ENCODE measurements around the gene WNT7A.

The WNT7A gene

DNA sequence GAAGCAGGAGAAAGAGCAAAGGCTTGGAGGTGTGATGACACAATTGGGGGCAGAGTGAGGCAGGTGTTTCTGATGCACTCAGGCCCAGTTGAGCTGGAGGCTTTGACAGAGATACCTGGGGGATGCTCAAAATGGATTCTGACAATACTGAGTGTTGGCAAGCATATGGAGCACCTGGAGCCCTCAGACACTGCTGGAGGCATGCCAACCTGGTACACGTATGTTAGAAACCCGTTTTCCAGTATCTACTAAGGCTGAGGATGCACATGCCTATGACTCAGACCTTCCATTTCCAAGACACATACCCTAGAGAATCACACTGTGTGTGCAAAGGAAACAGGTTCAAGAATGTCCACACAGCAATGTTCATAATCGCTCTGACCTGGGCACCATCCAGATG lies 58.7 kb downstream of the WNT7A start:
- H3K27ac Mint-ChIP-seq, result no peak overlapping the region
- H3K4me1 Mint-ChIP-seq (ENCODE audit: low read depth in 2 of 2), result no peaks in the 10 kb centered on the region
- H3K4me3 Mint-ChIP-seq, result no peak overlapping the region
- peaks cover 3% of the 10 kb centered on the region for H3K36me3 Mint-ChIP-seq (ENCODE audit: insufficient read depth)
- DNase-seq, result no peak
- no peak for ATAC-seq (replicated peaks)
- H3K9me3 Mint-ChIP-seq, result peaks cover 3 to 15% of the 10 kb centered on the region in 2 donors
- H3K27me3 Mint-ChIP-seq, result peaks cover 0 to 43% of the 10 kb centered on the region in 2 donors

- H3K9me3 Mint-ChIP-seq, result peaks cover 7 to 24% of the 10 kb centered on the region in 2 donors
- H3K4me1 Mint-ChIP-seq (ENCODE audit: low read depth in 2 of 2), result no peaks in the 10 kb centered on the region
- ATAC-seq (replicated peaks) (no peak), DNase-seq (no peak)
- no peak overlapping the region for H3K4me3 Mint-ChIP-seq
- H3K27me3 Mint-ChIP-seq, result peaks cover 0 to 25% of the 10 kb centered on the region in 2 donors
- H3K36me3 Mint-ChIP-seq (ENCODE audit: insufficient read depth), result peaks cover 3% of the 10 kb centered on the region
- H3K27ac Mint-ChIP-seq, result no peak overlapping the region
These were observed 61.0 kb downstream of the WNT7A start for GRCh38 chr3:13818919-13819318.

GRCh38 chr3:13815088-13815683 lies 64.7 kb downstream of the WNT7A start:
- Mint-ChIP-seq H3K4me1 (ENCODE audit: low read depth in 2 of 2) (no peaks in the 10 kb centered on the region), H3K36me3 (ENCODE audit: insufficient read depth) (peaks cover 3% of the 10 kb centered on the region), H3K27me3 (peaks cover 0 to 3% of the 10 kb centered on the region in 2 donors), H3K27ac (no peak overlapping the region), H3K9me3 (peaks cover 7 to 26% of the 10 kb centered on the region in 2 donors), H3K4me3 (no peak overlapping the region)
- ATAC-seq (replicated peaks) (no peak), DNase-seq (no peak)

DNA sequence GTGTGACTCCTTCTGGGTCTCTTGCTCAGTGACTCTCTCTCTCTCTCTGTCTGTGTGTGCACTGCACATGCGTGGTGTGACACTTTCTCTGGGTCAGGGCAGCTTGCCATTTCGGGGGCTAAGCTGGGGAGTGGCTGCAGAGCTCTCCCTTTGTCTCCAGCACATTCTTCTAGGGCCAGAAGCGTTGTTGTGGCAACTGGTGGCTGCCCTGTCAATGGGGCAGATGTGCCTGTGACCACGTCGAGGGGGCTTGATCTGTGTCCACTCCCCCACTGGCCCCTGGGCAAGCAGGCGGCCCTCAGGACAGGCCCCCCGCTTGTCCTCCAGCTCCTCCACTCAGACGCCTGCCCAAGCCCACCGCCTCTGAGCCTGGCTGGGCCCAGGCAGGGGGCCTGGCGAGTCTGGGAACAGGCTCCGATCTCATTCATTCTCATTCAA lies 67.8 kb downstream of the WNT7A start:
- Mint-ChIP-seq H3K27me3 (peaks cover 6 to 18% of the 10 kb centered on the region in 2 donors), H3K27ac (no peak overlapping the region), H3K36me3 (ENCODE audit: insufficient read depth) (peaks cover 3% of the 10 kb centered on the region), H3K4me1 (ENCODE audit: low read depth in 2 of 2) (no peaks in the 10 kb centered on the region), H3K9me3 (peaks cover 7 to 19% of the 10 kb centered on the region in 2 donors), H3K4me3 (no peak overlapping the region)
- DNase-seq (no peak), ATAC-seq (replicated peaks) (no peak)

GRCh38 chr3:13811614-13812013 lies 68.3 kb downstream of the WNT7A start:
- H3K36me3 Mint-ChIP-seq (ENCODE audit: insufficient read depth), result peaks cover 3% of the 10 kb centered on the region
- peaks cover 9 to 19% of the 10 kb centered on the region in 2 donors for H3K27me3 Mint-ChIP-seq
- H3K4me3 Mint-ChIP-seq, result no peak overlapping the region
- H3K9me3 Mint-ChIP-seq, result peaks cover 7 to 15% of the 10 kb centered on the region in 2 donors
- no peaks in the 10 kb centered on the region for H3K4me1 Mint-ChIP-seq (ENCODE audit: low read depth in 2 of 2)
- no peak for DNase-seq
- no peak for ATAC-seq (replicated peaks)
- H3K27ac Mint-ChIP-seq, result no peak overlapping the region

DNA sequence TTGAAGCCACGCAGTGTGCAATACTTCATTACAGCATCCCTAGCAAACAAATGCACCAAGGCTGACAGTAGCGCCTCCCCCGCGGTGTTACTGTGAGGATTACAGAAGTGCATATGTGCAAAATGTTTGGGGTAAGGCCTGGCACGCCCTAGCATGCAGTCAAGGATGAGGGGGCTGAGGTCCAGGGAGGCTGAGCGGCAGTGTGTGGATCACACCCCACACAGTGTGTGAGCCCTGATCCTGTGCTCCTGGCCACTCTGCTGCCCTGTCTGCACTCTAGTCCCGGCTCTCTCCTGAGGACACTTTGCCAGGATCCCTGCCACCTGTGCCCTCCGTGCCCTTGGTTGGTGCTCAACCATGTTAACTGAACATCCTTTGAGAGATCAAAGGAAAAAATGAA lies 71.3 kb downstream of the WNT7A start:
- DNase-seq (no peak), ATAC-seq (replicated peaks) (no peak)
- Mint-ChIP-seq H3K27me3 (peaks cover 9 to 19% of the 10 kb centered on the region in 2 donors), H3K9me3 (peaks cover 0 to 2% of the 10 kb centered on the region in 2 donors), H3K4me3 (no peak overlapping the region), H3K4me1 (ENCODE audit: low read depth in 2 of 2) (no peaks in the 10 kb centered on the region), H3K36me3 (ENCODE audit: insufficient read depth) (peaks cover 3% of the 10 kb centered on the region), H3K27ac (no peak overlapping the region)

DNA sequence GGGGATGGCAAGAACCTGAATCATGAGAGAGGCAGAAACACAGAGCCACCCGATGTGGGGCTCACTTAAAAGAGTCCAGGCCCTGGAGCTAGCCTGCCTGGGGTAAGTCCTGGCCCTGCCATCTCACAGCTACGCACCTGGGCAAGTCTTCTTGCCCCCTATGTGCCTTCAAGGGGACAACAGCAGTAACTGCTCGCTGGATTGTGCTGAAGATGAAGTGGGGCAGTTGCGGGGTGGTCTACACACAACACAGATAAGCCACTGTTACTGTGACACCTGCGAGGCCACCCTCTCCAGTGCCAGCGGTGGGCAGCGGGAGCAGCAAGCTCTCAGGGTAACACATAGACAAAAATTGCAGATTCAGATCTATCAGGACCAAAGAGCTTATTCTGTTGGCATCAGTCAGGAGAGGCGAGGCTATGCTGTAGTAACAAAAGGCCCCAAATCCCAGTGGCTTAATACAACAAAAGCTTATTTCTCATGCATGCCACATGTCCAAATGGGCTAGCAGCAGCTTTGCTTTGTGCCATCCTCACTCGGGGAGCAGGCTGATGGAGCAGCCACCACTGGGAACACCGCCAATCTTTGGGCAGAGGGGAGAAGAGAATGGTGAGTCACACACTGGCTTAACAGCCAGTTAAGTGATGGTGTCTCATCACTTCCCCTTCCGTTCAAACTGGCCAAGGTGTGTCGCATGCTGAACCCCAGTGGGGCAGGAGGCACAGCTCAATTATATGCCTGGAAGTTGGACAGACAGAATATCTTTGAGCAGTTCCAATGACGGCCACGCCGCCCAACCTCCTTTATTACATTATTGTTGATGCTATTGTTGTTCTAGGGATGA lies 78.3 kb downstream of the WNT7A start:
- Mint-ChIP-seq H3K27ac (no peak overlapping the region), H3K27me3 (peaks cover 24 to 61% of the 10 kb centered on the region in 2 donors), H3K4me3 (no peak overlapping the region), H3K4me1 (ENCODE audit: low read depth in 2 of 2) (peaks cover 1 to 4% of the 10 kb centered on the region in 2 donors), H3K9me3 (no peaks in the 10 kb centered on the region), H3K36me3 (ENCODE audit: insufficient read depth) (no peaks in the 10 kb centered on the region)
- no peak for DNase-seq
- ATAC-seq (replicated peaks), result no peak

DNA sequence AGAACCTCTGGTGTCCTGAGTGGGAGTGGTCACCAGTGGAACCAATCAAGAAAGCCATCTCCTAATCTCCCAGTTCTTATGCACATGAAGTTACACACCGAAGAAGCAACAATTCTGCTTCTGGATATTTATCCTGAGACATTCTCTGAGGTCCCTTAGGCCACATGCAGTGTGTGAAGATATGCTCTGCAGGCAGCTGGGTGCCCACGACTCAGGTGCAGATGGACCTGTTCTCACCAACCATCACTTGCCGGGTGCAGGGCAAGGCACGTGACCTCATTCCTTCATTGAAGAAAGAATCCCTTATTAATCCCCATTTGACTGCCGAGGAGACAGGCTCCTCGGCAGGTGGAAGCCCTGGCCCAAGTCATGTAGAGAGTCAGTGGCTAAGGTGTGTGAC lies 79.8 kb downstream of the WNT7A start:
- H3K27me3 Mint-ChIP-seq, result peaks cover 31 to 69% of the 10 kb centered on the region in 2 donors
- H3K4me1 Mint-ChIP-seq (ENCODE audit: low read depth in 2 of 2), result peaks cover 3 to 4% of the 10 kb centered on the region in 2 donors
- H3K9me3 Mint-ChIP-seq, result no peaks in the 10 kb centered on the region
- no peak overlapping the region for H3K4me3 Mint-ChIP-seq
- no peaks in the 10 kb centered on the region for H3K36me3 Mint-ChIP-seq (ENCODE audit: insufficient read depth)
- ATAC-seq (replicated peaks) (no peak), DNase-seq (no peak)
- no peak overlapping the region for H3K27ac Mint-ChIP-seq

DNA sequence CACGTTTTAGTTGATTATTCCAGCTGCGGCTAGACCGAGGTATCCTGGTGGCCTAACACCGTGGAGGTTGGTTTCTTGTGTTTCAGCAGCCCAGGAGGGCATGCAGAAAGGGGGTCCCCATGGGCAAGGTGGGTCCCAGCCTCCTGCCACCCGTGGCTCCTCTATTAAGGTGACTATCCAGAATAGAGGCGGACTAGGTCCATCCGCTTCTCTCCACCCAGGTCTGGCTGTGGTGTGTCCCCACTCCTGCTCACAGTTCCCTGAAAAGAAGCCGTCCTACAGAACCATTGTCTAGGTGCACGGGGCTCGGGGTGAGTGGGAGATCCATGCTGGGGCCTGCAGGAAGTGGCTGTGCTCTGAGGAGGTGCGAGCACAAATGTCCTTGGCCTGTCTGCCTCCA lies 81.5 kb downstream of the WNT7A start:
- no peak for ATAC-seq (replicated peaks)
- Mint-ChIP-seq H3K27me3 (peaks cover 33 to 73% of the 10 kb centered on the region in 2 donors), H3K9me3 (no peaks in the 10 kb centered on the region), H3K4me3 (no peak overlapping the region), H3K36me3 (ENCODE audit: insufficient read depth) (no peaks in the 10 kb centered on the region), H3K27ac (no peak overlapping the region), H3K4me1 (ENCODE audit: low read depth in 2 of 2) (peaks cover 3 to 4% of the 10 kb centered on the region in 2 donors)
- no peak for DNase-seq

DNA sequence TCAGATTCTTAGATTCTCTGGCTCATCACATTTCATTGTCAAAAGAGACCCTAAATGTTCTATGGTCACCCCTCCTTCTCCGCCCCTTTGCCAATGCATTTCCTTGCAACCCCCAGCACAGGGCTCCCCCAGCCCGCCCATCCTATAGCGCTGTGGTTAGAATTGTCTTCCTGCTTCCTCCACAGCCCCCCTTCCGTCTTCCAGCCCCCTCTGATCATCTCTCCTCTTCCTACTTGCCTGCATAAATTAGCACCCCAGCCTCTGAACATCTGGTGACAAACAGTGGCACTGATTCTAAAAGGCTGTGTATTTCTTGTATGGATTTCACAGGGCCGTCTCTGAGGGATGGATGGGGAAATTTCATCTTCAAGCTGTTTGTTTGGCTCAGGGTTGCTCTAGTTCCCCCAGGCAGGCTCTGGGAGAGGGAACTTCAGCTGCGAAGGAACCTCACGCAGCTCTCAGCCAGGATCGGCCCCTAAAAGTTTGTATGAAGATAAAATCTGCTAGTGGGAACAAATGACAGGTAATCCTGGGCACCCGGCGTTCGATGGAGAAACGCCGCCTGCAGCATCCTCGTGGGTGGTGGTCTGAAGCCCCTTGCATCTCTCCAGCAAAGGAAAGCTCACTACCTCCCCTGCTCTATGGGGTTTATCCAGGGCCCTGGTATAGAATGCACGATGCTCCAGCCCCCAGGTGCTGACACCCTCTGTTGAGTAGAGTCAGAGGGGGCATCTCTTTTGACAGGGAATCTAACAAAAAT lies 83.0 kb downstream of the WNT7A start:
- H3K27me3 Mint-ChIP-seq, result peaks cover 36 to 74% of the 10 kb centered on the region in 2 donors
- no peak for ATAC-seq (replicated peaks)
- no peak overlapping the region for H3K27ac Mint-ChIP-seq
- peaks cover 3 to 4% of the 10 kb centered on the region in 2 donors for H3K4me1 Mint-ChIP-seq (ENCODE audit: low read depth in 2 of 2)
- no peaks in the 10 kb centered on the region for H3K36me3 Mint-ChIP-seq (ENCODE audit: insufficient read depth)
- H3K4me3 Mint-ChIP-seq, result no peak overlapping the region
- H3K9me3 Mint-ChIP-seq, result no peaks in the 10 kb centered on the region
- DNase-seq, result no peak

DNA sequence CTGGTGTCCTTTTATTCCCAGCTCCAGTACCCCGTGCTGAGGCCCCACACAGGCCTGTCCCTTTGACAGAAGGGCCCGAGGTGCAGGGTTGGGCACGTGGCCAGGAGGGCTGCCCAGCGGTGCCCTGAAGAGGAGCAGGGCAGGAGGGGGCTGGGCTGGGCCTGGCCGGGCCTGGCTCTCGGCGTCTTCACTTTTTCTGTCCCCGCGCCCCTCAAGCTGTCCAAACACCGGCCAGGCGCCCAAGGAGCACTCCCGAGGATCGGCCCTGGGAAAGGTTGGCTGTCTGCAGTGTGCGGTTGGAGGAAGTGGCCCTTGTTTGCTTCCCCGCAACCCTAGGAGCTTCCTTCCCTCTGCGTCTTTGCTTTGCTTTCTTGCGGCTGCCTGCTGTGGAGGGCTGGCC lies 84.1 kb downstream of the WNT7A start:
- Mint-ChIP-seq H3K9me3 (no peaks in the 10 kb centered on the region), H3K27ac (no peak overlapping the region), H3K4me3 (no peak overlapping the region), H3K4me1 (ENCODE audit: low read depth in 2 of 2) (peaks cover 3 to 4% of the 10 kb centered on the region in 2 donors), H3K27me3 (peaks cover 36 to 74% of the 10 kb centered on the region in 2 donors), H3K36me3 (ENCODE audit: insufficient read depth) (no peaks in the 10 kb centered on the region)
- ATAC-seq (replicated peaks) (no peak), DNase-seq (no peak)

- H3K9me3 Mint-ChIP-seq, result no peaks in the 10 kb centered on the region
- H3K27me3 Mint-ChIP-seq, result peaks cover 30 to 72% of the 10 kb centered on the region in 2 donors
- no peak for DNase-seq
- peaks cover under 1 to 3% of the 10 kb centered on the region in 2 donors for H3K4me1 Mint-ChIP-seq (ENCODE audit: low read depth in 2 of 2)
- no peak for ATAC-seq (replicated peaks)
- H3K4me3 Mint-ChIP-seq, result no peak overlapping the region
- no peaks in the 10 kb centered on the region for H3K36me3 Mint-ChIP-seq (ENCODE audit: insufficient read depth)
- no peak overlapping the region for H3K27ac Mint-ChIP-seq
These were observed 85.5 kb downstream of the WNT7A start for GRCh38 chr3:13794322-13794721.

- Mint-ChIP-seq H3K27me3 (peaks cover 36 to 71% of the 10 kb centered on the region in 2 donors), H3K4me3 (no peak overlapping the region), H3K4me1 (ENCODE audit: low read depth in 2 of 2) (peaks cover 0 to 3% of the 10 kb centered on the region in 2 donors), H3K36me3 (ENCODE audit: insufficient read depth) (no peaks in the 10 kb centered on the region), H3K27ac (no peak overlapping the region), H3K9me3 (no peaks in the 10 kb centered on the region)
- no peak for ATAC-seq (replicated peaks)
- no peak for DNase-seq
These were observed 86.4 kb downstream of the WNT7A start for GRCh38 chr3:13793451-13793850.

All from effector memory CD8-positive, alpha-beta T cell (primary cell).